Liver (tissue), 9 donors: ENCODE data around the gene IQSEC1. TPM values are rescaled to one million over a fixed set of nuclear protein-coding genes. Genes with fewer than 3 reads are reported as not detected.

ENCODE experiments used
- DNase-seq: peaks from one replicate; pipeline ENCODE4 v3.0.0-alpha.2; 2017; ENCODE audit warnings: low spot score
- H3K27ac ChIP-seq, 2 donors: one replicate each; pipeline ENCODE4 v1.7.0; 2013; ENCODE audit warnings: inconsistent platforms in 2 of 2, low read length in 2 of 2, control low read depth in 1 of 2, low read depth in 1 of 2, mild to moderate bottlenecking in 1 of 2
- H3K27me3 ChIP-seq, 4 donors: one replicate each; pipeline versions ENCODE4 v1.6.1 to v1.7.0; 2013; ENCODE audit warnings: low read length in 3 of 4, inconsistent platforms in 1 of 4, mild to moderate bottlenecking in 1 of 4, moderate library complexity in 1 of 4; ENCODE audit not compliant: control insufficient read depth in 4 of 4, insufficient read depth in 4 of 4
- H3K36me3 ChIP-seq, 4 donors: one replicate each; pipeline versions ENCODE4 v1.6.1 to v1.7.0; 2013; ENCODE audit warnings: low read length in 3 of 4, mild to moderate bottlenecking in 3 of 4, low read depth in 1 of 4, moderate library complexity in 1 of 4; ENCODE audit not compliant: control insufficient read depth in 4 of 4, insufficient read depth in 3 of 4
- H3K4me1 ChIP-seq, 4 donors: one replicate each; pipeline versions ENCODE4 v1.6.1 to v1.7.0; 2013; ENCODE audit warnings: low read length in 3 of 4, mild to moderate bottlenecking in 3 of 4, moderate library complexity in 1 of 4; ENCODE audit not compliant: control insufficient read depth in 4 of 4, insufficient read depth in 4 of 4
- H3K4me3 ChIP-seq, 3 donors: one replicate each; pipeline versions ENCODE4 v1.6.1 to v1.7.0; 2013; ENCODE audit warnings: low read length in 3 of 3, control low read depth in 1 of 3, low read depth in 1 of 3, mild to moderate bottlenecking in 1 of 3
- H3K9ac ChIP-seq, 2 donors: one replicate each; pipeline ENCODE4 v1.7.0; 2013; ENCODE audit warnings: low read length in 2 of 2, mild to moderate bottlenecking in 2 of 2, moderate library complexity in 2 of 2, control low read depth in 1 of 2, low read depth in 1 of 2
- H3K9me3 ChIP-seq, 4 donors: one replicate each; pipeline versions ENCODE4 v1.6.1 to v1.7.0; 2013; ENCODE audit warnings: low read length in 3 of 4; ENCODE audit not compliant: control insufficient read depth in 4 of 4
- ATF3 ChIP-seq: IDR thresholded peaks from 2 replicates; pipeline ENCODE4 v1.6.1; 2016; ENCODE audit warnings: antibody characterized with exemption
- CTCF ChIP-seq: fragments of 150-350 bp; IDR thresholded peaks from 2 replicates; pipeline ENCODE4 v1.5.1; 2017; ENCODE audit warnings: improper control_type of control experiment, low read depth, low read length; ENCODE audit not compliant: missing input control
- EGR1 ChIP-seq, 2 donors: IDR thresholded peaks; 2 replicates each; pipeline ENCODE4 v1.6.1; 2016 to 2018; ENCODE audit warnings: antibody characterized with exemption in 2 of 2, low read depth in 2 of 2
- FOXA1 ChIP-seq: IDR thresholded peaks from 2 replicates; pipeline ENCODE4 v1.6.1; 2016; ENCODE audit warnings: antibody characterized with exemption
- FOXA2 ChIP-seq: IDR thresholded peaks from 2 replicates; pipeline ENCODE4 v1.6.1; 2016; ENCODE audit warnings: antibody characterized with exemption
- GABPA ChIP-seq, 2 donors: IDR thresholded peaks in 1 of 2; conservative IDR thresholded peaks in 1 of 2; 2 replicates each; pipeline ENCODE4 v1.6.1; 2016; ENCODE audit warnings: antibody characterized with exemption in 2 of 2, mild to moderate bottlenecking in 1 of 2, moderate library complexity in 1 of 2
- HNF4A ChIP-seq, 2 donors: conservative IDR thresholded peaks; 2 replicates each; pipeline ENCODE4 v1.6.1; 2016; ENCODE audit warnings: antibody characterized with exemption in 2 of 2, mild to moderate bottlenecking in 2 of 2
- HNF4G ChIP-seq: IDR thresholded peaks from 2 replicates; pipeline ENCODE4 v1.6.1; 2016; ENCODE audit warnings: antibody characterized with exemption
- JUND ChIP-seq, 2 donors: IDR thresholded peaks; 2 replicates each; pipeline ENCODE4 v1.6.1; 2016; ENCODE audit warnings: antibody characterized with exemption in 2 of 2
- MAX ChIP-seq: IDR thresholded peaks from 2 replicates; pipeline ENCODE4 v1.6.1; 2016; ENCODE audit warnings: antibody characterized with exemption
- NR2F2 ChIP-seq: IDR thresholded peaks from 2 replicates; pipeline ENCODE4 v1.6.1; 2016; ENCODE audit warnings: antibody characterized with exemption
- RAD21 ChIP-seq, 2 donors: IDR thresholded peaks; 2 replicates each; pipeline ENCODE4 v1.6.1; 2016; ENCODE audit warnings: antibody characterized with exemption in 2 of 2, mild to moderate bottlenecking in 2 of 2
- REST ChIP-seq: IDR thresholded peaks from 2 replicates; pipeline ENCODE4 v1.6.1; 2016; ENCODE audit warnings: antibody characterized with exemption, mild to moderate bottlenecking
- RXRA ChIP-seq, 2 donors: IDR thresholded peaks; 2 replicates each; pipeline ENCODE4 v1.6.1; 2017 to 2018; ENCODE audit warnings: antibody characterized with exemption in 2 of 2, mild to moderate bottlenecking in 1 of 2
- SP1 ChIP-seq: IDR thresholded peaks from 2 replicates; pipeline ENCODE4 v1.6.1; 2018; ENCODE audit warnings: antibody characterized with exemption, mild to moderate bottlenecking
- TAF1 ChIP-seq: conservative IDR thresholded peaks from 2 replicates; pipeline ENCODE4 v1.6.1; 2016; ENCODE audit warnings: antibody characterized with exemption, mild to moderate bottlenecking
- YY1 ChIP-seq: IDR thresholded peaks from 2 replicates; pipeline ENCODE4 v1.6.1; 2016; ENCODE audit warnings: antibody characterized with exemption, mild to moderate bottlenecking
- ZBTB33 ChIP-seq: IDR thresholded peaks from 2 replicates; pipeline ENCODE4 v1.6.1; 2016; ENCODE audit warnings: antibody characterized with exemption
- WGBS: extraction: QIAGEN DNeasy Blood & Tissue Kit; methylation state at CpG from one replicate; pipeline ENCODE4 v1.1.7; 2013; 5-methylcytosine and 5-hydroxymethylcytosine counted together
- polyA plus RNA-seq, 2 donors: library from polyadenylated mRNA; stranded (reverse) in 1 of 2; unstranded in 1 of 2; fragments of 200-250 nt in 1 of 2; fragments of >200 nt in 1 of 2; fragmentation: Nextera tagmentation in 1 of 2; extraction: Ambion mirVana in 1 of 2; gene quantifications; one replicate each; pipeline versions ENCODE4 v1.2.1 to v1.2.3, GENCODE V29; 2013 to 2015
- total RNA-seq, 2 donors: library from RNA; depleted of rRNA; stranded (reverse); fragments of >200 nt; gene quantifications; one replicate each; pipeline ENCODE4 v1.2.3, GENCODE V29; 2014
- donor health status: healthy.
- donor health status: healthy.
- donor health status: healthy.
- donor health status: healthy.
- donor health status: healthy.

Gene IQSEC1
- total and polyA plus RNA-seq, 4 donors = 12.7 to 56.0 (median 36.2) TPM

GRCh38 chr3:13013566-13013965 is 59.7 kb downstream of the IQSEC1 start:
- WGBS = 96% methylated on average over 3 of the region's 3 CpGs
- no peak overlapping the region for H3K4me3 ChIP-seq
- peak overlapping the region; percentile 8 to 59 for H3K27ac ChIP-seq
- H3K36me3 ChIP-seq = no peaks in the 10 kb centered on the region
- peaks cover 0 to 5% (median 1%) of the 10 kb centered on the region in 4 donors for H3K4me1 ChIP-seq
- DNase-seq = no peak
- no peaks in the 10 kb centered on the region for H3K27me3 ChIP-seq
- TF ChIP-seq SP1 (no peak), NR2F2 (no peak), GABPA (IDR thresholded peaks at IDR 0.05 in 1 of 2, conservative IDR thresholded peaks at IDR 0.05 in 1 of 2) (no peak), RAD21 (IDR thresholded peaks at IDR 0.05) (no peak), RXRA (IDR thresholded peaks at IDR 0.05) (no peak), JUND (IDR thresholded peaks at IDR 0.05) (no peak), HNF4G (no peak), FOXA1 (no peak), TAF1 (no peak), YY1 (no peak), HNF4A (conservative IDR thresholded peaks at IDR 0.05) (no peak), FOXA2 (no peak), ATF3 (no peak), REST (no peak), CTCF (no peak), EGR1 (IDR thresholded peaks at IDR 0.05; ENCODE audit: low read depth in 2 of 2) (no peak), ZBTB33 (no peak), MAX (no peak)
- no peaks in the 10 kb centered on the region for H3K9me3 ChIP-seq
- H3K9ac ChIP-seq = no peak overlapping the region
